ENCODE measurements around the gene ECD. TPM values are rescaled to one million over a fixed set of nuclear protein-coding genes. Genes with fewer than 3 reads are reported as not detected.

ECD gene
- total and polyA plus RNA-seq, 2 of the 4 experiments (the other 2 are of a cell fraction): 22.1 to 32.8 TPM

DNA sequence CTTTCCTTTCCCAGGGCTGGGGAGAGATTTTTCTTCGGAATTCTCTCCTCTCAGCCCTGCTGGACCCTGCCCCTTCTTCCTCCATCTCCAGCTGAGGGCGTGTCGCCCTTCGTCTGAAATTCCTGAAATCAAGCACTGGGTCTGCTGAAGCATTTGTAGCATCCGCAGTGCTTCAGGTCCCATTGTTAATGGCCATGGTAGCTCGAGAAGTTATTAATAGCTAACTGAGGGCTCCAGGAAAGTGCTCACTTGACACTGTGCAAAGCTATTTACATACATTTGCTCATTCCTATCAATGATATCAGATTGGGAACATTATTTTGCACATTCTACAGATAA, 626 bp upstream of the ECD start:
- H4K20me1 ChIP-seq (ENCODE audit: insufficient read depth, low read length): no peaks in the 10 kb centered on the region; the same call in 1 of the 2 replicates
- CTCF ChIA-PET: no interaction called here

More for the DNA sequence above, 626 bp upstream of the ECD start:
- H3K79me1 ChIP-seq (ENCODE audit: low read depth in 1 of 2, low read length in 2 of 2): peaks cover 18 to 29% of the 10 kb centered on the region in 2 experiments
- dilution Hi-C loops (cut with HindIII; ENCODE audit: low sequenced_read_pairs, unreplicated experiment): no loop called here
- H3K56ac ChIP-seq (ENCODE audit: extremely low read depth, insufficient read depth, low read length): peak overlapping the region; percentile 78; the same call in 1 of the 2 replicates
- H3K23ac ChIP-seq (ENCODE audit: low read depth, low read length): peak overlapping the region; percentile 58
- no peak overlapping the region for H2BK120ac ChIP-seq (ENCODE audit: low read depth, low read length)
- POLR2A ChIA-PET (ENCODE audit: unreplicated experiment): interaction anchor here (0.6 kb wide), 1 partner anchor 1433 kb away, joined by 3 read pairs; no protein-coding TSS in a partner anchor
- no peaks in the 10 kb centered on the region for H3K27me3 ChIP-seq (ENCODE audit: control insufficient read depth, insufficient read depth, low read length)
- TF ChIP-seq MAZ (IDR thresholded peaks at IDR 0.05; ENCODE audit: borderline replicate concordance, low read depth, low read length) (no peak), FOS (IDR thresholded peaks at IDR 0.05; ENCODE audit: low read depth, low read length) (no peak), RFX5 (IDR thresholded peaks at IDR 0.05; ENCODE audit: low read depth, low read length) (no peak), BHLHE40 (IDR thresholded peaks at IDR 0.05; ENCODE audit: low read depth, low read length) (no peak), RAD21 (IDR thresholded peaks at IDR 0.05; ENCODE audit: low read length) (no peak), CHD1 (IDR thresholded peaks at IDR 0.05; ENCODE audit: low read depth, low read length) (no peak), SMC3 (IDR thresholded peaks at IDR 0.05; ENCODE audit: low read depth, low read length) (no peak), MXI1 (IDR thresholded peaks at IDR 0.05; ENCODE audit: borderline replicate concordance, low read depth, low read length) (no peak; the same call in 1 of the 2 replicates), CEBPB (IDR thresholded peaks at IDR 0.05; ENCODE audit: low read depth, low read length) (no peak), MAFK (IDR thresholded peaks at IDR 0.05; ENCODE audit: low read depth, low read length) (no peak)
- TF ChIP-seq, protein P1, sequence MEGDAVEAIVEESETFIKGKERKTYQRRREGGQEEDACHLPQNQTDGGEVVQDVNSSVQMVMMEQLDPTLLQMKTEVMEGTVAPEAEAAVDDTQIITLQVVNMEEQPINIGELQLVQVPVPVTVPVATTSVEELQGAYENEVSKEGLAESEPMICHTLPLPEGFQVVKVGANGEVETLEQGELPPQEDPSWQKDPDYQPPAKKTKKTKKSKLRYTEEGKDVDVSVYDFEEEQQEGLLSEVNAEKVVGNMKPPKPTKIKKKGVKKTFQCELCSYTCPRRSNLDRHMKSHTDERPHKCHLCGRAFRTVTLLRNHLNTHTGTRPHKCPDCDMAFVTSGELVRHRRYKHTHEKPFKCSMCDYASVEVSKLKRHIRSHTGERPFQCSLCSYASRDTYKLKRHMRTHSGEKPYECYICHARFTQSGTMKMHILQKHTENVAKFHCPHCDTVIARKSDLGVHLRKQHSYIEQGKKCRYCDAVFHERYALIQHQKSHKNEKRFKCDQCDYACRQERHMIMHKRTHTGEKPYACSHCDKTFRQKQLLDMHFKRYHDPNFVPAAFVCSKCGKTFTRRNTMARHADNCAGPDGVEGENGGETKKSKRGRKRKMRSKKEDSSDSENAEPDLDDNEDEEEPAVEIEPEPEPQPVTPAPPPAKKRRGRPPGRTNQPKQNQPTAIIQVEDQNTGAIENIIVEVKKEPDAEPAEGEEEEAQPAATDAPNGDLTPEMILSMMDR (conservative IDR thresholded peaks at IDR 0.05; ENCODE audit: low read depth, low read length): no peak
- TF ChIP-seq, protein P2, sequence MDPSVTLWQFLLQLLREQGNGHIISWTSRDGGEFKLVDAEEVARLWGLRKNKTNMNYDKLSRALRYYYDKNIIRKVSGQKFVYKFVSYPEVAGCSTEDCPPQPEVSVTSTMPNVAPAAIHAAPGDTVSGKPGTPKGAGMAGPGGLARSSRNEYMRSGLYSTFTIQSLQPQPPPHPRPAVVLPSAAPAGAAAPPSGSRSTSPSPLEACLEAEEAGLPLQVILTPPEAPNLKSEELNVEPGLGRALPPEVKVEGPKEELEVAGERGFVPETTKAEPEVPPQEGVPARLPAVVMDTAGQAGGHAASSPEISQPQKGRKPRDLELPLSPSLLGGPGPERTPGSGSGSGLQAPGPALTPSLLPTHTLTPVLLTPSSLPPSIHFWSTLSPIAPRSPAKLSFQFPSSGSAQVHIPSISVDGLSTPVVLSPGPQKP (IDR thresholded peaks at IDR 0.05; ENCODE audit: borderline replicate concordance, low read depth, low read length): no peak
- TF ChIP-seq, protein P3, sequence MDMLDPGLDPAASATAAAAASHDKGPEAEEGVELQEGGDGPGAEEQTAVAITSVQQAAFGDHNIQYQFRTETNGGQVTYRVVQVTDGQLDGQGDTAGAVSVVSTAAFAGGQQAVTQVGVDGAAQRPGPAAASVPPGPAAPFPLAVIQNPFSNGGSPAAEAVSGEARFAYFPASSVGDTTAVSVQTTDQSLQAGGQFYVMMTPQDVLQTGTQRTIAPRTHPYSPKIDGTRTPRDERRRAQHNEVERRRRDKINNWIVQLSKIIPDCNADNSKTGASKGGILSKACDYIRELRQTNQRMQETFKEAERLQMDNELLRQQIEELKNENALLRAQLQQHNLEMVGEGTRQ (IDR thresholded peaks at IDR 0.05; ENCODE audit: low read depth, low read length): no peak
- peak overlapping the region; percentile 98 for H3K4me2 ChIP-seq (ENCODE audit: low read depth, low read length)
- DNase-seq: no peak
- no peak overlapping the region for H2BK15ac ChIP-seq (ENCODE audit: low read depth, low read length)
- peak overlapping the region; percentile 50 for H4K91ac ChIP-seq (ENCODE audit: insufficient read depth, low read depth, low read length)
- ATAC-seq (ENCODE audit: low read depth): no peak; the same call in 1 of the 2 replicates
- H2AK9ac ChIP-seq (replicated peaks; ENCODE audit: low read depth, low read length, poor library complexity): peak overlapping the region; percentile 87
- intact Hi-C loops (cut with micrococcal nuclease): no loop called here
- peak overlapping the region; percentile 54; the same call in 1 of the 2 replicates for H2AK5ac ChIP-seq (ENCODE audit: low read depth, low read length)
- H2BK5ac ChIP-seq (ENCODE audit: low read depth, low read length, poor library complexity, severe bottlenecking): peak overlapping the region; percentile 12
- no peak overlapping the region for H3K18ac ChIP-seq (ENCODE audit: low read depth, low read length)
- peak overlapping the region; percentile 22 for H4K5ac ChIP-seq (ENCODE audit: low read depth, low read length)
- H3K27ac ChIP-seq (ENCODE audit: insufficient read depth, low read length): peak overlapping the region; percentile 24
- peak overlapping the region; percentile 78 for H3K4ac ChIP-seq (ENCODE audit: low read depth, low read length)
- H3K14ac ChIP-seq (replicated peaks; ENCODE audit: low read depth, low read length): peak overlapping the region; percentile 78
- in situ Hi-C loops (cut with MboI; ENCODE audit: low sequenced_read_pairs): no loop called here
- H3K9ac ChIP-seq (ENCODE audit: low read depth, low read length): peak overlapping the region; percentile 91
- peak overlapping the region; percentile 27 to 90; a peak in 3 of 4 replicates for H4K8ac ChIP-seq (ENCODE audit: low read depth in 2 of 2, low read length in 2 of 2)
- H3K36me3 ChIP-seq (ENCODE audit: control insufficient read depth, insufficient read depth, low read length): peaks cover 3% of the 10 kb centered on the region
- H3K9me3 ChIP-seq (ENCODE audit: control insufficient read depth, insufficient read depth, low read length): no peaks in the 10 kb centered on the region
- H3K4me1 ChIP-seq (ENCODE audit: control insufficient read depth, insufficient read depth, low read length): no peaks in the 10 kb centered on the region; the same call in 1 of the 2 replicates
- H3K4me3 ChIP-seq (ENCODE audit: insufficient read depth, low read depth, low read length): peak overlapping the region; percentile 79
- no peak overlapping the region for H2BK20ac ChIP-seq (ENCODE audit: low read depth, low read length)
- 0% methylated on average over 4 of the region's 6 CpGs; no CpG with 5 or more reads in 1 of the 2 experiments for WGBS, 2 experiments (ENCODE audit: extremely low coverage in 2 of 2, insufficient read length in 1 of 2)
- BruUV-seq (replicated peaks): no TSS peak
- H3K9me1 ChIP-seq (ENCODE audit: insufficient read depth, low read length): no peaks in the 10 kb centered on the region
- peak overlapping the region; percentile 96 for H2AFZ ChIP-seq (replicated peaks; ENCODE audit: low read length, poor library complexity)
